Breast epithelium (tissue), 4 donors: ENCODE data around the gene CDR2. TPM values are rescaled to one million over a fixed set of nuclear protein-coding genes. Genes with fewer than 3 reads are reported as not detected.
"Not testable (repeated sequence)": the region's sequence is repeated elsewhere in the genome, so short reads cannot be mapped to it uniquely, and the experiment has no call there.

Experiments
- DNase-seq, 2 donors: peaks; one replicate each; pipeline ENCODE4 v3.0.0-alpha.2; 2019; ENCODE audit warnings: low spot score in 2 of 2
- H3K27ac ChIP-seq, 2 donors: fragments of 200-600 bp; sonication (generic) in 1 of 2; one replicate each; pipeline ENCODE4 v1.5.1; 2016 to 2019; ENCODE audit warnings: mild to moderate bottlenecking in 1 of 2
- H3K27me3 ChIP-seq, 2 donors: fragments of 200-600 bp; sonication (generic) in 1 of 2; one replicate each; pipeline versions ENCODE4 v1.5.1 to v1.6.0; 2017 to 2019; ENCODE audit warnings: control low read depth in 1 of 2, mild to moderate bottlenecking in 1 of 2
- H3K36me3 ChIP-seq: fragments of 200-600 bp; one replicate; pipeline ENCODE4 v1.5.1; 2019
- H3K4me1 ChIP-seq, 2 donors: fragments of 200-600 bp; sonication (generic); one replicate each; pipeline ENCODE4 v1.5.1; 2016 to 2019; ENCODE audit warnings: control low read depth in 1 of 2
- H3K4me3 ChIP-seq, 3 donors: fragments of 200-600 bp; sonication (generic); 1 replicate in 2 of 3; 2 replicates in 1 of 3; pipeline ENCODE4 v1.5.1; 2016 to 2019; ENCODE audit warnings: mild to moderate bottlenecking in 3 of 3, moderate library complexity in 2 of 3
- H3K9me3 ChIP-seq, 2 donors: fragments of 200-600 bp; sonication (generic) in 1 of 2; one replicate each; pipeline ENCODE4 v1.5.1; 2016 to 2019; ENCODE audit warnings: control low read depth in 1 of 2
- POLR2A ChIP-seq: fragments of 450-650 bp; IDR thresholded peaks from one replicate; pipeline ENCODE4 v1.6.1; 2016; ENCODE audit warnings: antibody characterized with exemption, mild to moderate bottlenecking, moderate library complexity
- POLR2AphosphoS5 ChIP-seq, 3 donors: sonication (generic); formaldehyde crosslinking; IDR thresholded peaks; one replicate each; pipeline ENCODE4 v1.6.1; 2017; ENCODE audit warnings: antibody characterized with exemption in 3 of 3
- intact Hi-C: fragments of 100-400 bp; cut with DNase I; formaldehyde crosslinking; loops from one replicate; pipeline ENCODE4 v1.15.1; 2023; ENCODE audit warnings: low total_unique reads
- total RNA-seq, 3 donors: library from RNA; depleted of rRNA; stranded (reverse); fragments of >200 nt; gene quantifications; one replicate each; pipeline ENCODE4 v1.1.0, GENCODE V29; 2016
- TF ChIP-seq, protein P1 (sequence below), 3 donors: fragments of 450-650 bp; IDR thresholded peaks; one replicate each; pipeline ENCODE4 v1.5.1; 2016 to 2017; ENCODE audit warnings: antibody characterized with exemption in 3 of 3, mild to moderate bottlenecking in 3 of 3, moderate library complexity in 3 of 3

The CDR2 gene
- total RNA-seq, 3 donors from 2014 or later, result 20.2 to 37.5 (median 26.9) TPM

DNA sequence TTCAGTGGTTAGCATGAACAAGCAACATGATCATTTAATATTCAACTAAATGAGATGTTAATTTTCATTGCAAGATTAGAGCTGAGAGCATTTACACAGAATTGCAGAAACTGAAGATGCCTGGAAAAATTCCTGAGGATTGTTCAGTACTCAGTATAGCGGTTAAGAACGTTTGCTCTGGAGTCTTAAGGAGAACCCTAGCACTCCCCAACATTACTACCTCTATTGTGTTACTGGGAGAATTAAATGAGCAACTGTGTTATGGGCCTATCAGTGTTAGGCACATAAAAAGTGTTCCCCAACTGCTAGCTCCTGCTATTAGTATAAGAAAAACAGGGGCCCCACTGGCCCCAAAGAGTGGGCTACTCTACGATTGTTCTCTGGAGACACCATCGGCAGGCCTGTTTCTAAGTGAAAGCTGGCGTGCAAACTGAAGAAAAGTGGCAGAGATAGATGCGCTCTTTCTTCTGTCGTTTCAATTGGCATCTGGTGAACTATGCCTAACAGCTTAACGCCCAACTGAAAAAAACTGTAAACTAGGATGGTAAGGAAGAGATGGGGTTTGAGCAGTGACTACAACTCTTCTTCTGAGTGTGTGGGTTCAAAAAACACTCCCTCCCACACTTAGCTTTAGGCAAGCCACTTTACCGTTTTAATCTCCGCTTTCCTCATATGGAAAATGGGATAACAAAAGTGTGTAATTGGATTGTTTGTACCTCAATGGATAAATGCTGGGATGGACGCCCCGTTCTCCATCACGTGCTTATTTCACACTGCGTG lies 1.3 kb downstream of the CDR2 start:
- Histone ChIP-seq H3K4me1 (peaks cover 0 to 19% of the 10 kb centered on the region in 2 donors), H3K27ac (peak overlapping the region; percentile 84 to 88), H3K36me3 (no peaks in the 10 kb centered on the region), H3K4me3 (peak overlapping the region; percentile 86 to 95 (median 88)), H3K27me3 (no peaks in the 10 kb centered on the region), H3K9me3 (no peaks in the 10 kb centered on the region)
- DNase-seq, result no peak
- TF ChIP-seq, protein P1, sequence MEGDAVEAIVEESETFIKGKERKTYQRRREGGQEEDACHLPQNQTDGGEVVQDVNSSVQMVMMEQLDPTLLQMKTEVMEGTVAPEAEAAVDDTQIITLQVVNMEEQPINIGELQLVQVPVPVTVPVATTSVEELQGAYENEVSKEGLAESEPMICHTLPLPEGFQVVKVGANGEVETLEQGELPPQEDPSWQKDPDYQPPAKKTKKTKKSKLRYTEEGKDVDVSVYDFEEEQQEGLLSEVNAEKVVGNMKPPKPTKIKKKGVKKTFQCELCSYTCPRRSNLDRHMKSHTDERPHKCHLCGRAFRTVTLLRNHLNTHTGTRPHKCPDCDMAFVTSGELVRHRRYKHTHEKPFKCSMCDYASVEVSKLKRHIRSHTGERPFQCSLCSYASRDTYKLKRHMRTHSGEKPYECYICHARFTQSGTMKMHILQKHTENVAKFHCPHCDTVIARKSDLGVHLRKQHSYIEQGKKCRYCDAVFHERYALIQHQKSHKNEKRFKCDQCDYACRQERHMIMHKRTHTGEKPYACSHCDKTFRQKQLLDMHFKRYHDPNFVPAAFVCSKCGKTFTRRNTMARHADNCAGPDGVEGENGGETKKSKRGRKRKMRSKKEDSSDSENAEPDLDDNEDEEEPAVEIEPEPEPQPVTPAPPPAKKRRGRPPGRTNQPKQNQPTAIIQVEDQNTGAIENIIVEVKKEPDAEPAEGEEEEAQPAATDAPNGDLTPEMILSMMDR (IDR thresholded peaks at IDR 0.05), result no peak
- TF ChIP-seq POLR2AphosphoS5 (IDR thresholded peaks at IDR 0.05), result no peak
- TF ChIP-seq POLR2A, result no peak
- intact Hi-C loops, result no loop called here

DNA sequence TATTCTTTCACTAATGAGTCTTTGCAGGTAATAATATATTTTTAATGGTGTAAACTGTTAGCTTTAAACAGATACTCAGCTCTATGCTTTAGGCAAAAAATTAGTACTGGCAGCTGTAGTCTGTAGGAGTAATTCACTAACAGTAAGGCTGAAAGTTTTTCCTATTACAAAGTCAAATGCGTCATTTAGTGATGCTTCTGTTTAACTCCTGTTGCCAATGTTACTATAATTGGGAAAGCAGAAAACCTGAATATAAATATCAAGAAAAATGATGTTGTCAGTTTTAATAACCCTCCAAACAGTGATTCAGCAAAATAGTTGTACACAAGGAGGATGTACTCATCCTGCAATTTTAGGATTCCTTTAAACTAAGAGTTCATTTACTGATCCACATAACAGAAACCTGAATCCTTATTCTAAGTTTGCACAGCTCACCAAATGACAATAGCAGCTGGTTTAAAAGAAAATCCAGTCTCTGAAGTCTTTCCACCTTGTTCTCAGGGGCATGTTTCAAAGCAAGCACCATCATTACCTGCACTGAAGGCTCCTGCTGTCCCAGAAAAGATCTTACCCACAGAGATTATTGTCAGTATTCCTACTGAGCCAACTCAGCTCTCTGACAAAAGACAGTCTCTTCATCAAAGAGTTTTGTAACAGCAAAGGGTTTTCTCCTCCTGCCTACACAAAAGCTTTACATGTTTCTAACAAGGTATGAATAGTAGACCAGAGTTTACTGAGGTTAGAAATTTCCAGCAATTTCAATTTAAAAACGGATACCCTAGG lies 4.2 kb downstream of the CDR2 start:
- Histone ChIP-seq H3K36me3 (no peaks in the 10 kb centered on the region), H3K27me3 (no peaks in the 10 kb centered on the region), H3K4me3 (no peak overlapping the region), H3K4me1 (peaks cover 0 to 19% of the 10 kb centered on the region in 2 donors), H3K27ac (peak overlapping the region; percentile 74 to 75), H3K9me3 (no peaks in the 10 kb centered on the region)
- TF ChIP-seq, protein P1 (IDR thresholded peaks at IDR 0.05), result no peak
- TF ChIP-seq POLR2AphosphoS5 (IDR thresholded peaks at IDR 0.05), result no peak
- TF ChIP-seq POLR2A, result no peak
- intact Hi-C loops, result no loop called here
- no peak for DNase-seq

DNA sequence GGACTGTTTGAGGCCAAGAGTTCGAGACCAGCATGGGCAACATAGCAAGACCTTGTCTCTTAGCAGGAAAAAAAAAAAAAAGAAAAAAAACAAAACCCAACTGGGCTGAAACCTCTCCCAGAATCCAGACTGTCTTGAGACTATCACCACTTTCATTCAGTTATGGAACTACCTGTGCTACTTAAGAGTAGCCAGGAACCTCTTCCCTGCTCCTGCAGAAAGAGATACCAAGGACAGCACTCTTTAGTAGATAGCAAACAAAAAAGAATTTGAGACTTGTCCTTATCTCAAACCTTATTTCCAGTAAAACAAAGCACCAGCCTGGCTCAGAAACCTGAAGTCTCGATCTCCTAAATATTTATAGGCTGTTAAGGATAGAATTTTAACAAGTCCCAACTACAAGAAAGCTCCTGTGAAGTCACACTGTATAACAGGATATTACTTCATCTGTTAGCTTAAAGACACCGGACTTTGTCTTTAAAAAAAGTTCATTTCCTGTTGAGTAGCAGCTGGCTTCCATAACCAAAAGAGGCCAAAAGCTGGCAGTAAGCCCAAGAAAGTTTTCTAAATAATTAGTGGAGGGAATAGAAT lies 5.1 kb downstream of the CDR2 start:
- Histone ChIP-seq H3K9me3 (no peaks in the 10 kb centered on the region), H3K4me3 (no peak overlapping the region), H3K27me3 (no peaks in the 10 kb centered on the region), H3K4me1 (peaks cover 0 to 19% of the 10 kb centered on the region in 2 donors), H3K27ac (peak overlapping the region; percentile 50 to 74), H3K36me3 (no peaks in the 10 kb centered on the region)
- DNase-seq, result no peak
- TF ChIP-seq, protein P1 (IDR thresholded peaks at IDR 0.05), result no peak
- TF ChIP-seq POLR2AphosphoS5 (IDR thresholded peaks at IDR 0.05) (no peak), POLR2A (no peak)
- intact Hi-C loops, result no loop called here

DNA sequence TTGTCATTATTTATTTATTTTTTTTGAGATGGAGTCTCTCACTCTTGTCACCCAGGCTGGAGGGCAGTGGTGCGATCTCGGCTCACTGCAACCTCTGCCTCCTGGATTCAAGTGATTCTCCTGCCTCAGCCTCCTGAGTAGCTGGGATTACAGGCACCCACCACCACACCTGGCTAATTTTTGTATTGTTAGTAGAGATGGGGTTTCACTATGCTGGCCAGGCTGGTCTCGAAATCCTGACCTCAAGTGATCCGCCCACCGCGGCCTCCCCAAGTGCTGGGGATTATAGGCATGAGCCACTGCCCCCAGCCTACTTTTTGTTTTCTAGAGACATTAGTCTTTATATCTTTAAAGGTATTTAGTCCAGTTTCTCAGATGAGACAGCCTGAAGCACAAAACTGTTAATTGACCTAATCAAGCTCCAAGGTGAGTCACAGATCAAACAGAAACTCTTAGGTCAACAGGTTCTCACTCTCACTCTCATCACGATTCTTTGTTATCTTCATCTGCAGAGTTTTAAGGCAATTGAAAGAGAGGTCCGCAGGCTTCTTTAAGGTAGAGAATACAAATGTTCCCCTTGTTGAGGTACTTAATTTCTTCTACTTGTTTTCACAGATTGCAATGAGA lies 6.1 kb downstream of the CDR2 start:
- intact Hi-C loops, result not testable (repeated sequence)
- Histone ChIP-seq H3K4me1 (peaks cover 0 to 18% of the 10 kb centered on the region in 2 donors), H3K27ac (peak overlapping the region in 1 of 2 donors; percentile 74)

DNA sequence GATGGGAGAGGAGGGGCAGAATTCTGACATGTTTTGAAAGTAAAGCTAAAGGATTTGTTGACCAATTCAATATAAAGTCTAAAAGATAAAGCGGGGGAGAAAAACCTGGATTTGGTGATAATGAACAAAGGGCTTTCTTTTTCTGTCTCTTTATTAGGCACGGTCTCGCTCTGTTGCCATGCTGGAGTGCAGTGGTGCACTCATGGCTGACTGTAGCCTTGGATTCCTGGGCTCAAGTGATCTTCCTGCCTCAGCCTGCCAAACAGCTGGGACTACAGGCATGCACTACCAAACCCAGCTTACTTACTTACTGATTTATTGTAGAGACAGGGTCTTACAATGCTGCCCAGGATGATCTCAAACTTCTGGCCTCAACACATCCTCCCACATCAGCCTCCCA lies 7.5 kb downstream of the CDR2 start:
- H3K27ac ChIP-seq, result no peak overlapping the region
- no peak for TF ChIP-seq POLR2AphosphoS5 (IDR thresholded peaks at IDR 0.05)
- TF ChIP-seq POLR2A, result no peak
- no peak for DNase-seq
- intact Hi-C loops, result no loop called here
- H3K4me3 ChIP-seq, result no peak overlapping the region
- no peaks in the 10 kb centered on the region for H3K27me3 ChIP-seq
- H3K9me3 ChIP-seq, result no peaks in the 10 kb centered on the region
- peaks cover 0 to 5% of the 10 kb centered on the region in 2 donors for H3K4me1 ChIP-seq
- H3K36me3 ChIP-seq, result no peaks in the 10 kb centered on the region

More for the DNA sequence above, 6.1 kb downstream of the CDR2 start:
- not testable (repeated sequence) for H3K27me3 ChIP-seq, H3K9me3 ChIP-seq, H3K4me3 ChIP-seq, DNase-seq, H3K36me3 ChIP-seq
